Measurements from ENCODE around the gene COPZ2.

Gene COPZ2

GRCh38 chr17:48014595-48015111, 22.9 kb downstream of the COPZ2 start (continued):
- TF ChIP-seq ZNF623 (tag by site-specific recombination; IDR thresholded peaks at IDR 0.05) = peak; percentile 51
- TF ChIP-seq ZNF473 (tag by site-specific recombination; IDR thresholded peaks at IDR 0.05) = no peak
- peak; percentile 10; the same call in 1 of the 2 replicates for TF ChIP-seq ZBTB48 (tag by site-specific recombination; IDR thresholded peaks at IDR 0.05)
- peak; percentile 52; the same call in 1 of the 2 replicates for TF ChIP-seq PRDM10 (tag by site-specific recombination; IDR thresholded peaks at IDR 0.05)
- no peak for TF ChIP-seq ZNF37A (tag by site-specific recombination; IDR thresholded peaks at IDR 0.05)
- TF ChIP-seq ZNF214 (tag by site-specific recombination; IDR thresholded peaks at IDR 0.05; ENCODE audit: borderline replicate concordance) = no peak
- peak; percentile 95 for TF ChIP-seq ZNF121 (tag by site-specific recombination; IDR thresholded peaks at IDR 0.05)
- TF ChIP-seq ZNF571 (tag by site-specific recombination; IDR thresholded peaks at IDR 0.05) = no peak
- TF ChIP-seq ZNF785 (tag by site-specific recombination; IDR thresholded peaks at IDR 0.05) = no peak
- no peak for TF ChIP-seq GLI4 (tag by site-specific recombination; IDR thresholded peaks at IDR 0.05)
- TF ChIP-seq, protein P1, sequence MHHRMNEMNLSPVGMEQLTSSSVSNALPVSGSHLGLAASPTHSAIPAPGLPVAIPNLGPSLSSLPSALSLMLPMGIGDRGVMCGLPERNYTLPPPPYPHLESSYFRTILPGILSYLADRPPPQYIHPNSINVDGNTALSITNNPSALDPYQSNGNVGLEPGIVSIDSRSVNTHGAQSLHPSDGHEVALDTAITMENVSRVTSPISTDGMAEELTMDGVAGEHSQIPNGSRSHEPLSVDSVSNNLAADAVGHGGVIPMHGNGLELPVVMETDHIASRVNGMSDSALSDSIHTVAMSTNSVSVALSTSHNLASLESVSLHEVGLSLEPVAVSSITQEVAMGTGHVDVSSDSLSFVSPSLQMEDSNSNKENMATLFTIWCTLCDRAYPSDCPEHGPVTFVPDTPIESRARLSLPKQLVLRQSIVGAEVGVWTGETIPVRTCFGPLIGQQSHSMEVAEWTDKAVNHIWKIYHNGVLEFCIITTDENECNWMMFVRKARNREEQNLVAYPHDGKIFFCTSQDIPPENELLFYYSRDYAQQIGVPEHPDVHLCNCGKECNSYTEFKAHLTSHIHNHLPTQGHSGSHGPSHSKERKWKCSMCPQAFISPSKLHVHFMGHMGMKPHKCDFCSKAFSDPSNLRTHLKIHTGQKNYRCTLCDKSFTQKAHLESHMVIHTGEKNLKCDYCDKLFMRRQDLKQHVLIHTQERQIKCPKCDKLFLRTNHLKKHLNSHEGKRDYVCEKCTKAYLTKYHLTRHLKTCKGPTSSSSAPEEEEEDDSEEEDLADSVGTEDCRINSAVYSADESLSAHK (tag by site-specific recombination; IDR thresholded peaks at IDR 0.05) = peak; percentile 100
- TF ChIP-seq, protein P2, sequence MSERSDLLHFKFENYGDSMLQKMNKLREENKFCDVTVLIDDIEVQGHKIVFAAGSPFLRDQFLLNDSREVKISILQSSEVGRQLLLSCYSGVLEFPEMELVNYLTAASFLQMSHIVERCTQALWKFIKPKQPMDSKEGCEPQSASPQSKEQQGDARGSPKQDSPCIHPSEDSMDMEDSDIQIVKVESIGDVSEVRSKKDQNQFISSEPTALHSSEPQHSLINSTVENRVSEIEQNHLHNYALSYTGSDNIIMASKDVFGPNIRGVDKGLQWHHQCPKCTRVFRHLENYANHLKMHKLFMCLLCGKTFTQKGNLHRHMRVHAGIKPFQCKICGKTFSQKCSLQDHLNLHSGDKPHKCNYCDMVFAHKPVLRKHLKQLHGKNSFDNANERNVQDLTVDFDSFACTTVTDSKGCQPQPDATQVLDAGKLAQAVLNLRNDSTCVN (tag by site-specific recombination; optimal IDR thresholded peaks at IDR 0.05) = no peak
- peak; percentile 67; the same call in 1 of the 2 replicates for TF ChIP-seq ZNF394 (tag by site-specific recombination; IDR thresholded peaks at IDR 0.05; ENCODE audit: borderline replicate concordance)

- no peaks in the 10 kb centered on the region for H3K9me3 ChIP-seq (ENCODE audit: control insufficient read depth, insufficient read depth, low read depth, low read length)
- ChIA-PET POLR2A (interaction anchor here (0.8 to 1.2 kb wide), 3 partner anchors 43 to 183 kb away, joined by 3 to 4 read pairs (median 3); partner anchors contain the start of genes CDK5RAP3, LRRC46, MRPL10 and PNPO), CTCF (interaction anchor here (0.5 to 15.5 kb wide), 11 partner anchors 12 to 183 kb away, joined by 3 to 386 read pairs (median 4); partner anchors contain the start of genes CDK5RAP3, LRRC46, MRPL10 and PNPO)
- TF ChIP-seq ZSCAN5A (tag by site-specific recombination; IDR thresholded peaks at IDR 0.05) (no peak), GFI1B (tag by site-specific recombination; IDR thresholded peaks at IDR 0.05) (no peak), ZBTB48 (tag by site-specific recombination; IDR thresholded peaks at IDR 0.05) (peak; percentile 25; the same call in 1 of the 2 replicates), ZNF530 (tag by site-specific recombination; IDR thresholded peaks at IDR 0.05; ENCODE audit: low read depth) (0 out of 2 replicates have a peak, but pooled peaks have one; percentile 30), ZNF501 (tag by site-specific recombination; IDR thresholded peaks at IDR 0.05) (no peak), ZSCAN18 (tag by site-specific recombination; IDR thresholded peaks at IDR 0.05) (no peak), PRDM10 (tag by site-specific recombination; IDR thresholded peaks at IDR 0.05) (no peak), ZNF701 (tag by site-specific recombination; IDR thresholded peaks at IDR 0.05) (no peak), ZNF571 (tag by site-specific recombination; IDR thresholded peaks at IDR 0.05) (no peak), ZNF350 (tag by site-specific recombination; IDR thresholded peaks at IDR 0.05) (no peak)
- H3K36me3 ChIP-seq (ENCODE audit: control insufficient read depth in 2 of 2, insufficient read depth in 1 of 2, low read length in 2 of 2) = no peaks in the 10 kb centered on the region
- peaks cover 7% of the 10 kb centered on the region for H3K4me1 ChIP-seq (ENCODE audit: control insufficient read depth, insufficient read depth, low read length)
- no peak overlapping the region for H3K27ac ChIP-seq (ENCODE audit: extremely low read depth, low read depth, low read length)
- no peak overlapping the region for H3K4me3 ChIP-seq (ENCODE audit: low read depth, low read length)
Measured at GRCh38 chr17:48013876-48014594, 23.6 kb downstream of the COPZ2 start.
